HG03469 (cell line): ENCODE results near the gene ELK4.
A peak's percentile ranks its signal among the peaks of the same experiment; 100 is the strongest.
"Not testable (repeated sequence)": the region's sequence is repeated elsewhere in the genome, so short reads cannot be mapped to it uniquely, and the experiment has no call there.

Experiments
- ATAC-seq: cut with Tn5 transposase; IDR thresholded peaks from one replicate; pipeline ENCODE4 v1.9.1; 2021; ENCODE audit warnings: mild to moderate bottlenecking, moderate library complexity, moderate number of reproducible peaks; ENCODE audit not compliant: unreplicated experiment

The ELK4 gene

GRCh38 chr1:205665201-205666045 lies 33.6 kb upstream of the ELK4 start:
- no peak for ATAC-seq

- no peak for ATAC-seq
These were observed 32.7 kb upstream of the ELK4 start for GRCh38 chr1:205664399-205665017.

GRCh38 chr1:205663286-205663936 lies 31.6 kb upstream of the ELK4 start:
- ATAC-seq, result no peak

GRCh38 chr1:205662791-205663190 lies 31.0 kb upstream of the ELK4 start:
- no peak for ATAC-seq

GRCh38 chr1:205662135-205662738 lies 30.4 kb upstream of the ELK4 start:
- no peak for ATAC-seq

GRCh38 chr1:205661429-205662134 lies 29.8 kb upstream of the ELK4 start:
- no peak for ATAC-seq

- no peak for ATAC-seq
These were observed 28.6 kb upstream of the ELK4 start for GRCh38 chr1:205660361-205660760.

GRCh38 chr1:205658943-205659581 lies 27.3 kb upstream of the ELK4 start:
- ATAC-seq, result peak; percentile 54

GRCh38 chr1:205656236-205656635 lies 24.4 kb upstream of the ELK4 start:
- no peak for ATAC-seq

- ATAC-seq, result no peak
These were observed 21.2 kb upstream of the ELK4 start for GRCh38 chr1:205652984-205653383.

- no peak for ATAC-seq
These were observed 18.4 kb upstream of the ELK4 start for GRCh38 chr1:205650241-205650640.

GRCh38 chr1:205645519-205645918 lies 13.7 kb upstream of the ELK4 start:
- ATAC-seq, result no peak

GRCh38 chr1:205642679-205643307 lies 11.0 kb upstream of the ELK4 start:
- no peak for ATAC-seq

- ATAC-seq, result no peak
These were observed 7.8 kb upstream of the ELK4 start for GRCh38 chr1:205639567-205639966.

GRCh38 chr1:205637854-205638468 lies 6.2 kb upstream of the ELK4 start:
- no peak for ATAC-seq

GRCh38 chr1:205636732-205637131 lies 4.9 kb upstream of the ELK4 start:
- no peak for ATAC-seq

- ATAC-seq, result not testable (repeated sequence)
These were observed 4.3 kb upstream of the ELK4 start for GRCh38 chr1:205636138-205636530.

GRCh38 chr1:205633421-205633976 lies 1.7 kb upstream of the ELK4 start:
- no peak for ATAC-seq

- ATAC-seq, result no peak
These were observed 908 bp upstream of the ELK4 start for GRCh38 chr1:205632669-205633169.
